Stomach smooth muscle (tissue), 2 donors: ENCODE data around the gene UQCC2.

Source experiments
- H3K27ac ChIP-seq: one replicate; pipeline ENCODE4 v1.7.0; 2013; ENCODE audit warnings: mild to moderate bottlenecking, low read length, inconsistent platforms
- H3K27me3 ChIP-seq, 2 donors: one replicate each; pipeline ENCODE4 v1.7.0; 2013; ENCODE audit warnings: low read length in 2 of 2; ENCODE audit not compliant: insufficient read depth in 2 of 2, control insufficient read depth in 1 of 2
- H3K36me3 ChIP-seq, 2 donors: one replicate each; pipeline ENCODE4 v1.7.0; 2013; ENCODE audit warnings: low read length in 2 of 2; ENCODE audit not compliant: control insufficient read depth in 2 of 2, insufficient read depth in 2 of 2
- H3K4me1 ChIP-seq: one replicate; pipeline ENCODE4 v1.7.0; 2013; ENCODE audit warnings: low read length; ENCODE audit not compliant: control insufficient read depth, insufficient read depth
- H3K4me3 ChIP-seq, 2 donors: one replicate each; pipeline ENCODE4 v1.7.0; 2013; ENCODE audit warnings: low read length in 2 of 2
- H3K9ac ChIP-seq, 2 donors: one replicate each; pipeline ENCODE4 v1.7.0; 2013; ENCODE audit warnings: low read length in 2 of 2, mild to moderate bottlenecking in 1 of 2
- H3K9me3 ChIP-seq, 2 donors: one replicate each; pipeline ENCODE4 v1.7.0; 2013; ENCODE audit warnings: low read length in 2 of 2; ENCODE audit not compliant: control insufficient read depth in 2 of 2
- donor health status: healthy.
- donor health status: Pancreatic carcinoma.

Gene UQCC2

GRCh38 chr6:33673851-33674250 lies 37.6 kb downstream of the UQCC2 start:
- Histone ChIP-seq H3K27me3 (peaks cover 0 to 12% of the 10 kb centered on the region in 2 donors), H3K4me3 (no peak overlapping the region), H3K9me3 (no peaks in the 10 kb centered on the region), H3K9ac (no peak overlapping the region), H3K36me3 (no peaks in the 10 kb centered on the region), H3K4me1 (peaks cover 2% of the 10 kb centered on the region), H3K27ac (no peak overlapping the region)

GRCh38 chr6:33672808-33673207 lies 38.7 kb downstream of the UQCC2 start:
- H3K4me1 ChIP-seq = peaks cover 2% of the 10 kb centered on the region
- no peak overlapping the region for H3K27ac ChIP-seq
- H3K9ac ChIP-seq = no peak overlapping the region
- H3K27me3 ChIP-seq = peaks cover 0 to 13% of the 10 kb centered on the region in 2 donors
- no peaks in the 10 kb centered on the region for H3K36me3 ChIP-seq
- no peaks in the 10 kb centered on the region for H3K9me3 ChIP-seq
- H3K4me3 ChIP-seq = no peak overlapping the region

GRCh38 chr6:33671744-33672072 lies 39.8 kb downstream of the UQCC2 start:
- Histone ChIP-seq H3K9me3 (no peaks in the 10 kb centered on the region), H3K36me3 (no peaks in the 10 kb centered on the region)

GRCh38 chr6:33670971-33671743 lies 40.3 kb downstream of the UQCC2 start:
- Histone ChIP-seq H3K27ac (no peak overlapping the region), H3K4me3 (no peak overlapping the region), H3K36me3 (no peaks in the 10 kb centered on the region)

More at GRCh38 chr6:33671744-33672072, 39.8 kb downstream of the UQCC2 start:
- Histone ChIP-seq H3K27ac (no peak overlapping the region), H3K4me1 (peaks cover 2% of the 10 kb centered on the region), H3K27me3 (peaks cover 0 to 12% of the 10 kb centered on the region in 2 donors), H3K4me3 (no peak overlapping the region), H3K9ac (no peak overlapping the region)

GRCh38 chr6:33670086-33670660 lies 41.3 kb downstream of the UQCC2 start:
- H3K4me3 ChIP-seq = no peak overlapping the region
- no peak overlapping the region for H3K27ac ChIP-seq
- H3K9ac ChIP-seq = no peak overlapping the region
- H3K9me3 ChIP-seq = no peaks in the 10 kb centered on the region
- H3K4me1 ChIP-seq = peaks cover 2% of the 10 kb centered on the region
- H3K27me3 ChIP-seq = peaks cover 0 to 8% of the 10 kb centered on the region in 2 donors
- H3K36me3 ChIP-seq = no peaks in the 10 kb centered on the region

More at GRCh38 chr6:33670971-33671743, 40.3 kb downstream of the UQCC2 start:
- Histone ChIP-seq H3K27me3 (peaks cover 0 to 10% of the 10 kb centered on the region in 2 donors), H3K9ac (no peak overlapping the region), H3K9me3 (no peaks in the 10 kb centered on the region), H3K4me1 (peaks cover 2% of the 10 kb centered on the region)

- Histone ChIP-seq H3K4me1 (peaks cover 2% of the 10 kb centered on the region), H3K4me3 (no peak overlapping the region), H3K9me3 (no peaks in the 10 kb centered on the region), H3K27ac (no peak overlapping the region), H3K9ac (no peak overlapping the region), H3K27me3 (peaks cover 0 to 8% of the 10 kb centered on the region in 2 donors), H3K36me3 (no peaks in the 10 kb centered on the region)
Observed at GRCh38 chr6:33668914-33669313, 42.6 kb downstream of the UQCC2 start.

- Histone ChIP-seq H3K4me3 (no peak overlapping the region), H3K27ac (no peak overlapping the region), H3K9ac (no peak overlapping the region), H3K27me3 (peaks cover 0 to 8% of the 10 kb centered on the region in 2 donors), H3K36me3 (no peaks in the 10 kb centered on the region), H3K4me1 (no peaks in the 10 kb centered on the region), H3K9me3 (no peaks in the 10 kb centered on the region)
Observed at GRCh38 chr6:33668328-33668727, 43.2 kb downstream of the UQCC2 start.

- Histone ChIP-seq H3K4me1 (no peaks in the 10 kb centered on the region), H3K9ac (no peak overlapping the region), H3K36me3 (no peaks in the 10 kb centered on the region), H3K27ac (no peak overlapping the region), H3K9me3 (no peaks in the 10 kb centered on the region), H3K4me3 (no peak overlapping the region), H3K27me3 (peaks cover 0 to 7% of the 10 kb centered on the region in 2 donors)
Observed at GRCh38 chr6:33667776-33668175, 43.7 kb downstream of the UQCC2 start.

GRCh38 chr6:33667072-33667471 lies 44.4 kb downstream of the UQCC2 start:
- peaks cover 0 to 7% of the 10 kb centered on the region in 2 donors for H3K27me3 ChIP-seq
- no peaks in the 10 kb centered on the region for H3K9me3 ChIP-seq
- H3K4me1 ChIP-seq = no peaks in the 10 kb centered on the region
- no peak overlapping the region for H3K4me3 ChIP-seq
- H3K36me3 ChIP-seq = no peaks in the 10 kb centered on the region
- H3K27ac ChIP-seq = no peak overlapping the region
- H3K9ac ChIP-seq = no peak overlapping the region

GRCh38 chr6:33665957-33666356 lies 45.5 kb downstream of the UQCC2 start:
- Histone ChIP-seq H3K27me3 (peaks cover 0 to 5% of the 10 kb centered on the region in 2 donors), H3K27ac (no peak overlapping the region), H3K36me3 (no peaks in the 10 kb centered on the region), H3K9me3 (no peaks in the 10 kb centered on the region), H3K9ac (no peak overlapping the region), H3K4me1 (no peaks in the 10 kb centered on the region), H3K4me3 (no peak overlapping the region)

- Histone ChIP-seq H3K9ac (no peak overlapping the region), H3K36me3 (no peaks in the 10 kb centered on the region), H3K4me3 (no peak overlapping the region), H3K4me1 (no peaks in the 10 kb centered on the region), H3K27ac (no peak overlapping the region), H3K27me3 (peaks cover 0 to 3% of the 10 kb centered on the region in 2 donors), H3K9me3 (no peaks in the 10 kb centered on the region)
Observed at GRCh38 chr6:33664506-33665057, 46.9 kb downstream of the UQCC2 start.
